Measurements from ENCODE around the gene ACKR1. TPM values are rescaled to one million over a fixed set of nuclear protein-coding genes. Genes with fewer than 3 reads are reported as not detected.

The ACKR1 gene
- total and polyA plus RNA-seq, 4 donors = 12.1 to 119 (median 53.1) TPM

DNA sequence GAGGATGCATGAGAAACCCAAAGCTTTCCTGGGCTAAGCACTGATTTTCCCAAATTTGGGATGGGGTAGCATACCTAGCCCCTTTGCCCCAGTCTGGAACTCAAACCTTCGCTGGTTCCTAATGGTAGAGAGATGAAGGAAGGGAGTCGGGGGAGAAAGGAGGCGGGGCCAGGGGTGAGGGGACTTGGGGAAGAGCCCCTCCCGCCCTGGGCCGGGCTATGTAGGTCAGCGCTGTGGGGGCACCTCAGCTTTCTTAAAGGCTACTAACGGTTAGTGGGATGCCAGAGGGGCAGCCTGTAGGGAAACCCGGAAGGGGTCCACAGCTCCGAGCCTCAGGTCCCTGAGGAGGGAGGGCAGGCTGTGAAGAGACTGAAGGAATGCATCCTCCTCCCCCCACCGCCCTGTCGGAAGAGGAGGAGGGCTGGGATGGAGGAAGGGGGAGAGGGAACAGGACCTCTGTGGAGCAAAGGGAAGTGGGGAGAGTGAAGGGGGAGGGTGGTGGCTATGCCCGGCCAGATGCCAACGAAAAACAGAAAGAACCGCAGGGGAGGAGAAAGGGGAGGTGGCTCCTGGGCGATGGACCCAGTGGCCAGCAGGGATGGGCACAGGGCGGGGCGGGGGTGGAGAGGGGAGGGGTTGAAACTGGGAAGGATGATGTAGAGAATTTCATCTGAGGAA is 31.9 kb upstream of the ACKR1 start:
- no peak overlapping the region for H3K9ac ChIP-seq (ENCODE audit: insufficient read depth in 1 of 2, low read length in 2 of 2)
- 1 to 3% methylated on average over 17 of the region's 17 CpGs for WGBS, 2 donors
- TF ChIP-seq, protein P1, sequence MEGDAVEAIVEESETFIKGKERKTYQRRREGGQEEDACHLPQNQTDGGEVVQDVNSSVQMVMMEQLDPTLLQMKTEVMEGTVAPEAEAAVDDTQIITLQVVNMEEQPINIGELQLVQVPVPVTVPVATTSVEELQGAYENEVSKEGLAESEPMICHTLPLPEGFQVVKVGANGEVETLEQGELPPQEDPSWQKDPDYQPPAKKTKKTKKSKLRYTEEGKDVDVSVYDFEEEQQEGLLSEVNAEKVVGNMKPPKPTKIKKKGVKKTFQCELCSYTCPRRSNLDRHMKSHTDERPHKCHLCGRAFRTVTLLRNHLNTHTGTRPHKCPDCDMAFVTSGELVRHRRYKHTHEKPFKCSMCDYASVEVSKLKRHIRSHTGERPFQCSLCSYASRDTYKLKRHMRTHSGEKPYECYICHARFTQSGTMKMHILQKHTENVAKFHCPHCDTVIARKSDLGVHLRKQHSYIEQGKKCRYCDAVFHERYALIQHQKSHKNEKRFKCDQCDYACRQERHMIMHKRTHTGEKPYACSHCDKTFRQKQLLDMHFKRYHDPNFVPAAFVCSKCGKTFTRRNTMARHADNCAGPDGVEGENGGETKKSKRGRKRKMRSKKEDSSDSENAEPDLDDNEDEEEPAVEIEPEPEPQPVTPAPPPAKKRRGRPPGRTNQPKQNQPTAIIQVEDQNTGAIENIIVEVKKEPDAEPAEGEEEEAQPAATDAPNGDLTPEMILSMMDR (IDR thresholded peaks at IDR 0.05; ENCODE audit: control extremely low read depth, extremely low read depth) = no peak
- H3K4me3 ChIP-seq = no peak overlapping the region
- peaks cover 0 to 58% (median 11%) of the 10 kb centered on the region in 3 donors for H3K27me3 ChIP-seq (ENCODE audit: control insufficient read depth in 3 of 3, insufficient read depth in 3 of 3, low read length in 2 of 3)
- H3K36me3 ChIP-seq (ENCODE audit: control insufficient read depth in 4 of 4, insufficient read depth in 4 of 4, low read length in 4 of 4) = no peaks in the 10 kb centered on the region
- H3K4me1 ChIP-seq (ENCODE audit: control insufficient read depth in 5 of 5, insufficient read depth in 5 of 5, low read length in 5 of 5) = peaks cover 0 to 9% (median 0%) of the 10 kb centered on the region in 5 donors
- ATAC-seq (ENCODE audit: insufficient read depth, low FRiP score) (no peak), DNase-seq (peak in 1 of 3 donors; percentile 4)
- no peak overlapping the region for H3K27ac ChIP-seq (ENCODE audit: low read depth in 1 of 2, low read length in 1 of 2)
- peaks cover 0 to 3% (median 0%) of the 10 kb centered on the region in 4 donors for H3K9me3 ChIP-seq (ENCODE audit: control insufficient read depth in 4 of 4, insufficient read depth in 3 of 4, low read length in 3 of 4)

DNA sequence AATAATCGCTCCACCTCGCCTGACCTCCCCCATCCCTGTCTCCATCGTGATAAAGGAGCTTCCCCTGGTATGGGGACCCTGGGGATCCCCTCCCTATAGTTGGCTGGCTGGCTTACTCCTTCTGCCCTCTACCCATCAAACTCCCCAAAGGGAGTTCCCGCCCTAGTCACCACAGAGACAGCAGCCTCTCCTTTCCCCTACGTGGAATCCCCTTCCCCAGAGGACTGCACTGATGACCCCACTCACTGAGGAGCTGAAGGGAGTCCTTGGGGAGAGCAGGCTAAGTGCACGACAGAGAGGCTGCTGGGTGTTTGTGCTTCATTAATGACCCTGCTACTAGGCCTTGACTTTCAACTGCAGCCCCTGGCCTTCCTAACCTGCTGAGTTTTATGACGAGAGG is 31.4 kb upstream of the ACKR1 start:
- peaks cover 0 to 9% (median 0%) of the 10 kb centered on the region in 5 donors for H3K4me1 ChIP-seq (ENCODE audit: control insufficient read depth in 5 of 5, insufficient read depth in 5 of 5, low read length in 5 of 5)
- ATAC-seq (ENCODE audit: insufficient read depth, low FRiP score) = no peak
- peaks cover 0 to 54% (median 11%) of the 10 kb centered on the region in 3 donors for H3K27me3 ChIP-seq (ENCODE audit: control insufficient read depth in 3 of 3, insufficient read depth in 3 of 3, low read length in 2 of 3)
- H3K36me3 ChIP-seq (ENCODE audit: control insufficient read depth in 4 of 4, insufficient read depth in 4 of 4, low read length in 4 of 4) = no peaks in the 10 kb centered on the region
- H3K9me3 ChIP-seq (ENCODE audit: control insufficient read depth in 4 of 4, insufficient read depth in 3 of 4, low read length in 3 of 4) = peaks cover 0 to 3% (median 0%) of the 10 kb centered on the region in 4 donors
- TF ChIP-seq, protein P1 (IDR thresholded peaks at IDR 0.05; ENCODE audit: control extremely low read depth, extremely low read depth) = no peak
- no peak for DNase-seq
- H3K4me3 ChIP-seq = no peak overlapping the region
- 30 to 36% methylated on average over 7 of the region's 7 CpGs for WGBS, 2 donors
- no peak overlapping the region for H3K9ac ChIP-seq (ENCODE audit: insufficient read depth in 1 of 2, low read length in 2 of 2)
- H3K27ac ChIP-seq (ENCODE audit: low read depth in 1 of 2, low read length in 1 of 2) = no peak overlapping the region

DNA sequence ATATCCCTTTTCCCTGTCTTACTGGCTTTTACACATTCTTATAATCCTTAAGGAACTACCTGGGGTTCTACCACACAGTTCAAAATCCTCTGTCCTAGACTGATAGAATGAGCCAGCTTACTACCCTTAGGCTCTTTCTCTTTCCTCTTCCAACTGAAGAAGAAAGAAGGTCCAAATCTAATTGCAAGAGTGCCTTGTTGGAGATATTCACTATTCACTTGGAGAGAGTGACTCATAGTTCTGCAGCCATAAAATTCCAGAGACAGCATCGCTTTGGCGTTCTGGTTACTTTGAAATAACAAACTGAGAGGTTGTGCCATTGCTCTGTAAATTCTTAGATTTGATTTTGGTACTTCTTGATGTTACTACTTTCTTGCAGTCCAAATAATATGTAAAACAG is 29.1 kb upstream of the ACKR1 start:
- Histone ChIP-seq H3K27me3 (ENCODE audit: control insufficient read depth in 3 of 3, insufficient read depth in 3 of 3, low read length in 2 of 3) (peaks cover 0 to 34% (median 5%) of the 10 kb centered on the region in 3 donors), H3K9ac (ENCODE audit: insufficient read depth in 1 of 2, low read length in 2 of 2) (no peak overlapping the region), H3K4me1 (ENCODE audit: control insufficient read depth in 5 of 5, insufficient read depth in 5 of 5, low read length in 5 of 5) (peaks cover 0 to 9% (median 0%) of the 10 kb centered on the region in 5 donors), H3K36me3 (ENCODE audit: control insufficient read depth in 4 of 4, insufficient read depth in 4 of 4, low read length in 4 of 4) (no peaks in the 10 kb centered on the region), H3K9me3 (ENCODE audit: control insufficient read depth in 4 of 4, insufficient read depth in 3 of 4, low read length in 3 of 4) (peaks cover 0 to 3% (median 0%) of the 10 kb centered on the region in 4 donors), H3K27ac (ENCODE audit: low read depth in 1 of 2, low read length in 1 of 2) (no peak overlapping the region), H3K4me3 (no peak overlapping the region)
- TF ChIP-seq, protein P1 (IDR thresholded peaks at IDR 0.05; ENCODE audit: control extremely low read depth, extremely low read depth) = no peak
- ATAC-seq (ENCODE audit: insufficient read depth, low FRiP score) (no peak), DNase-seq (no peak)
- 88 to 93% methylated on average over 2 of the region's 2 CpGs for WGBS, 2 donors
